K562 (cell line): ENCODE data around the gene CCDC17. TPM values are rescaled to one million over a fixed set of nuclear protein-coding genes. Genes with fewer than 3 reads are reported as not detected.

Experiments
- ATF4 ChIP-seq: fragments of 450-650 bp; formaldehyde crosslinking; IDR thresholded peaks from 2 replicates; pipeline ENCODE4 v1.4.0; 2022; ENCODE audit warnings: mild to moderate bottlenecking, moderate library complexity
- BRD4 ChIP-seq: fragments of 200-600 bp; sonication (generic); IDR thresholded peaks from 2 replicates; pipeline ENCODE4 v1.6.1; 2017; ENCODE audit warnings: inconsistent platforms
- CBFB ChIP-seq: sonication (generic); formaldehyde crosslinking; IDR thresholded peaks from 2 replicates; pipeline ENCODE4 v1.4.0; 2020; ENCODE audit warnings: mild to moderate bottlenecking, missing genetic modification reagents
- CCAR2 ChIP-seq: fragments of 200-400 bp; formaldehyde crosslinking; IDR thresholded peaks from 2 replicates; pipeline ENCODE4 v1.6.1; 2017; ENCODE audit warnings: mild to moderate bottlenecking, low read depth, low read length
- CEBPG ChIP-seq, 3 experiments: fragments of 200-800 bp in 1 of 3; sonication (Bioruptor generic) in 1 of 3; sonication (generic) in 1 of 3; formaldehyde crosslinking in 1 of 3; IDR thresholded peaks in 2 of 3; conservative IDR thresholded peaks in 1 of 3; 2 replicates each; pipeline versions ENCODE4 v1.6.1 to v1.8.0; 2016 to 2022; ENCODE audit warnings: missing compliant biosample characterization in 2 of 3, missing genetic modification characterization in 2 of 3, mild to moderate bottlenecking in 1 of 3, missing genetic modification reagents in 1 of 3
- DIDO1 ChIP-seq: fragments of 450-650 bp; IDR thresholded peaks from 2 replicates; pipeline ENCODE4 v1.6.1; 2016; ENCODE audit warnings: low read depth, missing biosample characterization, missing genetic modification characterization
- E2F1 ChIP-seq: sonication (generic); formaldehyde crosslinking; IDR thresholded peaks from 2 replicates; pipeline ENCODE4 v1.8.1; 2023; ENCODE audit warnings: mild to moderate bottlenecking, missing genetic modification reagents, moderate library complexity
- E2F4 ChIP-seq: sonication (generic); formaldehyde crosslinking; IDR thresholded peaks from 2 replicates; pipeline ENCODE4 v1.8.0; 2022; ENCODE audit warnings: mild to moderate bottlenecking, low read depth, missing genetic modification reagents
- ELF1 ChIP-seq: fragments of 200-800 bp; sonication (Bioruptor generic); IDR thresholded peaks from 2 replicates; pipeline ENCODE4 v1.6.1; 2016; ENCODE audit warnings: missing genetic modification characterization, missing compliant biosample characterization
- GABPB1 ChIP-seq: sonication (generic); formaldehyde crosslinking; IDR thresholded peaks from 2 replicates; pipeline ENCODE4 v1.8.0; 2022; ENCODE audit warnings: mild to moderate bottlenecking, missing genetic modification reagents
- GATA2 ChIP-seq: sonication (generic); formaldehyde crosslinking; IDR thresholded peaks from 2 replicates; pipeline ENCODE4 v1.4.0; 2020; ENCODE audit warnings: mild to moderate bottlenecking, missing genetic modification reagents
- JUN ChIP-seq, 2 experiments: sonication (generic) in 1 of 2; formaldehyde crosslinking in 1 of 2; IDR thresholded peaks; 2 replicates each; pipeline versions ENCODE4 v1.6.1 to v1.8.0; 2012 to 2022; ENCODE audit warnings: borderline replicate concordance in 2 of 2, mild to moderate bottlenecking in 2 of 2, improper control_type of control experiment in 1 of 2, low read depth in 1 of 2, low read length in 1 of 2, missing genetic modification reagents in 1 of 2
- MEF2D ChIP-seq: conservative IDR thresholded peaks from 2 replicates; pipeline ENCODE4 v1.6.1; 2016; ENCODE audit warnings: low read depth, missing genetic modification characterization, missing compliant biosample characterization
- MLX ChIP-seq, 2 experiments: fragments of 450-650 bp in 1 of 2; sonication (generic) in 1 of 2; formaldehyde crosslinking; conservative IDR thresholded peaks; 2 replicates each; pipeline versions ENCODE4 v1.4.0 to v1.8.1; 2020 to 2022; ENCODE audit warnings: mild to moderate bottlenecking in 1 of 2, missing genetic modification reagents in 1 of 2
- PRDM10 ChIP-seq: fragments of 450-650 bp; IDR thresholded peaks from 2 replicates; pipeline ENCODE4 v1.6.1; 2018; ENCODE audit not compliant: partially characterized antibody
- TAF7 ChIP-seq: fragments of 450-650 bp; IDR thresholded peaks from 2 replicates; pipeline ENCODE4 v1.6.1; 2016; ENCODE audit warnings: missing genetic modification characterization, missing compliant biosample characterization
- TARDBP ChIP-seq: fragments of 450-650 bp; IDR thresholded peaks from 2 replicates; pipeline ENCODE4 v1.6.1; 2016
- TRIM28 ChIP-seq: fragments of 450-650 bp; IDR thresholded peaks from 2 replicates; pipeline ENCODE4 v1.6.1; 2017
- ZNF41 ChIP-seq: fragments of 250-450 bp; sonication (Bioruptor Pico); conservative IDR thresholded peaks from 2 replicates; pipeline ENCODE4 v1.4.0; 2020; ENCODE audit warnings: mild to moderate bottlenecking
- polyA plus RNA-seq, 8 experiments: library from polyadenylated mRNA; depleted of rRNA in 4 of 8; stranded (reverse) in 5 of 8; unstranded in 3 of 8; fragments of >200 nt; fragmentation: Nextera tagmentation in 2 of 8; fragmentation: Illumina TruSeq in 1 of 8; extraction: Ambion mirVana in 2 of 8; extraction: Trizol in 1 of 8; gene quantifications; 2 replicates each; pipeline versions ENCODE4 v1.2.1 to v1.2.3, GENCODE V29; 2011 to 2014; ENCODE audit warnings: inconsistent platforms in 1 of 8, missing spikeins in 1 of 8
- total RNA-seq, 7 experiments: library from RNA; depleted of rRNA in 6 of 7; stranded (reverse); fragments of >200 nt in 6 of 7; fragmentation: Illumina TruSeq in 2 of 7; extraction: Trizol in 2 of 7; gene quantifications; 2 replicates each; pipeline versions ENCODE4 v1.2.1 to v1.2.3, GENCODE V29; 2011 to 2021; ENCODE audit warnings: low replicate concordance in 1 of 7

Gene CCDC17
- total and polyA plus RNA-seq, 9 of the 15 experiments (the other 6 are each of a cell fraction or from before 2014, with no cell fraction given): 0.20 to 2.4 (median 0.85) TPM

GRCh38 chr1:45583666-45584350, 40.0 kb downstream of the CCDC17 start, which contains the start of gene NASP (continued):
- TF ChIP-seq MLX (CRISPR knock-in tag; conservative IDR thresholded peaks at IDR 0.05): 0 out of 4 replicates have a peak, but pooled peaks of 1 of the 2 experiments have one; percentile 72
- TF ChIP-seq E2F4 (CRISPR knock-in tag): no peak
- TF ChIP-seq BRD4: peak; percentile 97
- 0 out of 2 replicates have a peak, but pooled peaks have one; percentile 12 for TF ChIP-seq TRIM28
- peak; percentile 92 for TF ChIP-seq ELF1 (tag)
- TF ChIP-seq CBFB: no peak; the same call in 1 of the 2 replicates
- peak; percentile 91 for TF ChIP-seq TAF7 (tag)
- no peak for TF ChIP-seq JUN (IDR thresholded peaks at IDR 0.05; ENCODE audit: borderline replicate concordance, low read depth, low read length)
- TF ChIP-seq JUN (CRISPR knock-in tag; IDR thresholded peaks at IDR 0.05; ENCODE audit: borderline replicate concordance): no peak
- TF ChIP-seq MEF2D: peak; percentile 39; the same call in 1 of the 2 replicates
- TF ChIP-seq CEBPG (CRISPR knock-in tag; IDR thresholded peaks at IDR 0.05): no peak
- no peak for TF ChIP-seq CEBPG (tag; conservative IDR thresholded peaks at IDR 0.05 in 1 of 2, IDR thresholded peaks at IDR 0.05 in 1 of 2)
- TF ChIP-seq DIDO1: no peak
- TF ChIP-seq PRDM10: no peak
- TF ChIP-seq CCAR2: 0 out of 2 replicates have a peak, but pooled peaks have one; percentile 39
- peak; percentile 43; the same call in 1 of the 2 replicates for TF ChIP-seq GATA2 (CRISPR knock-in tag)
- no peak for TF ChIP-seq TARDBP
- no peak for TF ChIP-seq E2F1 (CRISPR knock-in tag)
- no peak for TF ChIP-seq ATF4 (CRISPR knock-in tag)
- no peak for TF ChIP-seq ZNF41
- TF ChIP-seq GABPB1: peak; percentile 89
